ENCODE results near the gene FBXO42. TPM values are rescaled to one million over a fixed set of nuclear protein-coding genes. Genes with fewer than 3 reads are reported as not detected.

Gene FBXO42
- total and polyA plus RNA-seq, 9 of the 15 experiments (the other 6 are each of a cell fraction or from before 2014, with no cell fraction given) = 7.2 to 24.8 (median 17.4) TPM

DNA sequence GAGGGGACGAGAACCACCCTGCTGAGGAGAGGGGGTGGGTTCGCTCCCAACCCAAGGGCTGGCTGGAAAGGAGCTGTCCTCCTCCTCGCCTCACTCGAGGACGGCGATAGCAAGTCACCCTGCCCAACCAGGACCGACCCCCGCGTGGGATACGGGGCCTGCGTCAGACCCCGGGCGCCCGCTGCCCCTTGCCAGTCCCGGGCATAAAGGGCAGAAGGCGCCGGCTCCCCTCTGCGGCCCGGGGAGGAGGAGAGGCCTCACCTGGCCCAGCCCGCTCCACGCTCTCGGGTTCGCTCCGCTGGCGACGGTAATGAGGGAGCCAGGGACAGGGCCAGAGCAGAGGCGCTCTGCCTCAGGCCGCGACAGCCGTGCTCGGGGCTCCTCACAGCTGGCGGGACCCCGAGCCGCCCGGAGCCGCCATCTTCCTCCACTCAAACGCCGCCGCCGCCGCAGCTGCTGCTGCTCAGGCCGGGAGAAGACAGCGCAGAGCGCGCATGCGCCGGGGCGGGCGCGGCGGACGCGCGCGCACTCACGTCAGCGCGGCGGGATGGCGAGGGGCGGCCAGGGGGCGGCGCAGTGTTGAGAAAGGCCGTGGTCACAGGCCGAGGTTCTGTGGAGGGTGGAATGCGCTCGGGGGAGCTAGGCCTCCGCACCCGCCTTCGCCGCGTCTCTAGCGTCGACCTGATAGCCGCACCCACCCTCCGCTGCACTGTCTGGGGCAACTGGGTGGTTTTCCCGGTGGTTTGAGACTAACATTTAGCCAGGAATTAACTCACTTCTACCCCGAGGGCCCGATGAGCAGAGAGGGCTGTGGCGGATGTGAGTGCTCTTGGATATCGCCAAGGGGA is at the start of gene FBXO42 (continued):
- TF ChIP-seq, protein P1, sequence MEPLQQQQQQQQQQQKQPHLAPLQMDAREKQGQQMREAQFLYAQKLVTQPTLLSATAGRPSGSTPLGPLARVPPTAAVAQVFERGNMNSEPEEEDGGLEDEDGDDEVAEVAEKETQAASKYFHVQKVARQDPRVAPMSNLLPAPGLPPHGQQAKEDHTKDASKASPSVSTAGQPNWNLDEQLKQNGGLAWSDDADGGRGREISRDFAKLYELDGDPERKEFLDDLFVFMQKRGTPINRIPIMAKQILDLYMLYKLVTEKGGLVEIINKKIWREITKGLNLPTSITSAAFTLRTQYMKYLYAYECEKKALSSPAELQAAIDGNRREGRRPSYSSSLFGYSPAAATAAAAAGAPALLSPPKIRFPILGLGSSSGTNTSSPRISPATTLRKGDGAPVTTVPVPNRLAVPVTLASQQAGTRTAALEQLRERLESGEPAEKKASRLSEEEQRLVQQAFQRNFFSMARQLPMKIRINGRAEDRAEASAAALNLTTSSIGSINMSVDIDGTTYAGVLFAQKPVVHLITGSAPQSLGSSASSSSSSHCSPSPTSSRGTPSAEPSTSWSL (CRISPR knock-in tag; IDR thresholded peaks at IDR 0.05; ENCODE audit: borderline replicate concordance) = peak; percentile 60; the same call in 1 of the 2 replicates
- no peak for TF ChIP-seq ARHGAP35 (IDR thresholded peaks at IDR 0.05; ENCODE audit: partially characterized antibody)
- TF ChIP-seq ESRRA (IDR thresholded peaks at IDR 0.05; ENCODE audit: borderline replicate concordance, low read depth) = peak; percentile 80; the same call in 1 of the 2 replicates
- TF ChIP-seq ZNF143 (CRISPR knock-in tag; IDR thresholded peaks at IDR 0.05) = peak; percentile 61
- TF ChIP-seq KLF1 (tag; IDR thresholded peaks at IDR 0.05) = peak; percentile 32; the same call in 1 of the 2 replicates
- TF ChIP-seq, protein P2, sequence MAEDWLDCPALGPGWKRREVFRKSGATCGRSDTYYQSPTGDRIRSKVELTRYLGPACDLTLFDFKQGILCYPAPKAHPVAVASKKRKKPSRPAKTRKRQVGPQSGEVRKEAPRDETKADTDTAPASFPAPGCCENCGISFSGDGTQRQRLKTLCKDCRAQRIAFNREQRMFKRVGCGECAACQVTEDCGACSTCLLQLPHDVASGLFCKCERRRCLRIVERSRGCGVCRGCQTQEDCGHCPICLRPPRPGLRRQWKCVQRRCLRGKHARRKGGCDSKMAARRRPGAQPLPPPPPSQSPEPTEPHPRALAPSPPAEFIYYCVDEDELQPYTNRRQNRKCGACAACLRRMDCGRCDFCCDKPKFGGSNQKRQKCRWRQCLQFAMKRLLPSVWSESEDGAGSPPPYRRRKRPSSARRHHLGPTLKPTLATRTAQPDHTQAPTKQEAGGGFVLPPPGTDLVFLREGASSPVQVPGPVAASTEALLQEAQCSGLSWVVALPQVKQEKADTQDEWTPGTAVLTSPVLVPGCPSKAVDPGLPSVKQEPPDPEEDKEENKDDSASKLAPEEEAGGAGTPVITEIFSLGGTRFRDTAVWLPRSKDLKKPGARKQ (CRISPR knock-in tag; IDR thresholded peaks at IDR 0.05) = no peak
- peak; percentile 89 for TF ChIP-seq KAT7 (CRISPR knock-in tag; IDR thresholded peaks at IDR 0.05; ENCODE audit: borderline replicate concordance)
- TF ChIP-seq NRF1 (conservative IDR thresholded peaks at IDR 0.05 in 1 of 2, IDR thresholded peaks at IDR 0.05 in 1 of 2) = peak; percentile 97
- TF ChIP-seq SIN3B (IDR thresholded peaks at IDR 0.05; ENCODE audit: low read depth) = peak; percentile 65; the same call in 1 of the 2 replicates
- TF ChIP-seq, protein P3, sequence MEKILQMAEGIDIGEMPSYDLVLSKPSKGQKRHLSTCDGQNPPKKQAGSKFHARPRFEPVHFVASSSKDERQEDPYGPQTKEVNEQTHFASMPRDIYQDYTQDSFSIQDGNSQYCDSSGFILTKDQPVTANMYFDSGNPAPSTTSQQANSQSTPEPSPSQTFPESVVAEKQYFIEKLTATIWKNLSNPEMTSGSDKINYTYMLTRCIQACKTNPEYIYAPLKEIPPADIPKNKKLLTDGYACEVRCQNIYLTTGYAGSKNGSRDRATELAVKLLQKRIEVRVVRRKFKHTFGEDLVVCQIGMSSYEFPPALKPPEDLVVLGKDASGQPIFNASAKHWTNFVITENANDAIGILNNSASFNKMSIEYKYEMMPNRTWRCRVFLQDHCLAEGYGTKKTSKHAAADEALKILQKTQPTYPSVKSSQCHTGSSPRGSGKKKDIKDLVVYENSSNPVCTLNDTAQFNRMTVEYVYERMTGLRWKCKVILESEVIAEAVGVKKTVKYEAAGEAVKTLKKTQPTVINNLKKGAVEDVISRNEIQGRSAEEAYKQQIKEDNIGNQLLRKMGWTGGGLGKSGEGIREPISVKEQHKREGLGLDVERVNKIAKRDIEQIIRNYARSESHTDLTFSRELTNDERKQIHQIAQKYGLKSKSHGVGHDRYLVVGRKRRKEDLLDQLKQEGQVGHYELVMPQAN (IDR thresholded peaks at IDR 0.05; ENCODE audit: borderline replicate concordance) = peak; percentile 70; the same call in 1 of the 2 replicates
- TF ChIP-seq TRIM28 (IDR thresholded peaks at IDR 0.05) = 0 out of 2 replicates have a peak, but pooled peaks have one; percentile 15
- TF ChIP-seq, protein P4, sequence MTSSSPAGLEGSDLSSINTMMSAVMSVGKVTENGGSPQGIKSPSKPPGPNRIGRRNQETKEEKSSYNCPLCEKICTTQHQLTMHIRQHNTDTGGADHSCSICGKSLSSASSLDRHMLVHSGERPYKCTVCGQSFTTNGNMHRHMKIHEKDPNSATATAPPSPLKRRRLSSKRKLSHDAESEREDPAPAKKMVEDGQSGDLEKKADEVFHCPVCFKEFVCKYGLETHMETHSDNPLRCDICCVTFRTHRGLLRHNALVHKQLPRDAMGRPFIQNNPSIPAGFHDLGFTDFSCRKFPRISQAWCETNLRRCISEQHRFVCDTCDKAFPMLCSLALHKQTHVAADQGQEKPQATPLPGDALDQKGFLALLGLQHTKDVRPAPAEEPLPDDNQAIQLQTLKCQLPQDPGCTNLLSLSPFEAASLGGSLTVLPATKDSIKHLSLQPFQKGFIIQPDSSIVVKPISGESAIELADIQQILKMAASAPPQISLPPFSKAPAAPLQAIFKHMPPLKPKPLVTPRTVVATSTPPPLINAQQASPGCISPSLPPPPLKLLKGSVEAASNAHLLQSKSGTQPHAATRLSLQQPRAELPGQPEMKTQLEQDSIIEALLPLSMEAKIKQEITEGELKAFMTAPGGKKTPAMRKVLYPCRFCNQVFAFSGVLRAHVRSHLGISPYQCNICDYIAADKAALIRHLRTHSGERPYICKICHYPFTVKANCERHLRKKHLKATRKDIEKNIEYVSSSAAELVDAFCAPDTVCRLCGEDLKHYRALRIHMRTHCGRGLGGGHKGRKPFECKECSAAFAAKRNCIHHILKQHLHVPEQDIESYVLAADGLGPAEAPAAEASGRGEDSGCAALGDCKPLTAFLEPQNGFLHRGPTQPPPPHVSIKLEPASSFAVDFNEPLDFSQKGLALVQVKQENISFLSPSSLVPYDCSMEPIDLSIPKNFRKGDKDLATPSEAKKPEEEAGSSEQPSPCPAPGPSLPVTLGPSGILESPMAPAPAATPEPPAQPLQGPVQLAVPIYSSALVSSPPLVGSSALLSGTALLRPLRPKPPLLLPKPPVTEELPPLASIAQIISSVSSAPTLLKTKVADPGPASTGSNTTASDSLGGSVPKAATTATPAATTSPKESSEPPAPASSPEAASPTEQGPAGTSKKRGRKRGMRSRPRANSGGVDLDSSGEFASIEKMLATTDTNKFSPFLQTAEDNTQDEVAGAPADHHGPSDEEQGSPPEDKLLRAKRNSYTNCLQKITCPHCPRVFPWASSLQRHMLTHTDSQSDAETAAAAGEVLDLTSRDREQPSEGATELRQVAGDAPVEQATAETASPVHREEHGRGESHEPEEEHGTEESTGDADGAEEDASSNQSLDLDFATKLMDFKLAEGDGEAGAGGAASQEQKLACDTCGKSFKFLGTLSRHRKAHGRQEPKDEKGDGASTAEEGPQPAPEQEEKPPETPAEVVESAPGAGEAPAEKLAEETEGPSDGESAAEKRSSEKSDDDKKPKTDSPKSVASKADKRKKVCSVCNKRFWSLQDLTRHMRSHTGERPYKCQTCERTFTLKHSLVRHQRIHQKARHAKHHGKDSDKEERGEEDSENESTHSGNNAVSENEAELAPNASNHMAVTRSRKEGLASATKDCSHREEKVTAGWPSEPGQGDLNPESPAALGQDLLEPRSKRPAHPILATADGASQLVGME (CRISPR knock-in tag; IDR thresholded peaks at IDR 0.05) = peak; percentile 34; the same call in 1 of the 2 replicates
- TF ChIP-seq, protein P5, sequence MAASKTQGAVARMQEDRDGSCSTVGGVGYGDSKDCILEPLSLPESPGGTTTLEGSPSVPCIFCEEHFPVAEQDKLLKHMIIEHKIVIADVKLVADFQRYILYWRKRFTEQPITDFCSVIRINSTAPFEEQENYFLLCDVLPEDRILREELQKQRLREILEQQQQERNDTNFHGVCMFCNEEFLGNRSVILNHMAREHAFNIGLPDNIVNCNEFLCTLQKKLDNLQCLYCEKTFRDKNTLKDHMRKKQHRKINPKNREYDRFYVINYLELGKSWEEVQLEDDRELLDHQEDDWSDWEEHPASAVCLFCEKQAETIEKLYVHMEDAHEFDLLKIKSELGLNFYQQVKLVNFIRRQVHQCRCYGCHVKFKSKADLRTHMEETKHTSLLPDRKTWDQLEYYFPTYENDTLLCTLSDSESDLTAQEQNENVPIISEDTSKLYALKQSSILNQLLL (CRISPR knock-in tag; IDR thresholded peaks at IDR 0.05; ENCODE audit: borderline replicate concordance) = no peak

Data from K562 (cell line).